Measurements from ENCODE around the gene GTF2F1. TPM values are rescaled to one million over a fixed set of nuclear protein-coding genes. Genes with fewer than 3 reads are reported as not detected.
A peak's percentile ranks its signal among the peaks of the same experiment; 100 is the strongest.

The GTF2F1 gene
- total RNA-seq, 1 experiment from 2014 or later: 18.2 TPM

DNA sequence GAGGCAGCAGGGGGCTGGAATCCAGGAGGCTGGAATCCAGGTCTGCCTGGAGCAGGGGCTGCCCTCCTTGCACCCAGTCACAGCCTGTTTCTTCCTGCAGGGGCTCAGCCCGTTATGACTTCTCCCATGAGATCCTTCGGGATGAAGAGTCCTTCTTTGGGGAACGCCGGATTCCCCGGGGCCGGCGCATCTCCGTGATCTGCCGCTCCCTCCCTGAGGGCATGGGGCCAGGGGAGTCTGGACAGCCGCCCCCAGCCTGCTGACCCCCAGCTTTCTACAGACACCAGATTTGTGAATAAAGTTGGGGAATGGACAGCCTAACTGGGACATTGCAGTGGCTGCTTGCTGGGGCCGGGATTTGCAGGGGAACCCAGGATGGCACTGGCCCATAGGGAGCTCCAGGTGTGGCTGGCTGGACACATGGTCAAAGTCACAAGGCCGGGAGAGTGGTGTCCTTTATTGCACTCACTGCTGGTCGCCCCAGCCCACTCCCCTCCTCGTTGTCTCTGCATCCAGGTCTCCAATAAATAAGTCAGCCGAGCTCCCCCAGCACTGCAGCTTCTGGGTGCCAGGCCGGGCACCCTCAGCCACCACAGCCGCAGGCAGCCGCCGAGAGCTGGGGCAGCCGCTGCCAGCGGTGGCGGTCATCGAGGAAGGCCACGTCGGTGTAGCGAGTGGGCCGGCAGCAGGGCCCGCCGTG is 18.1 kb downstream of the GTF2F1 start:
- Histone ChIP-seq H3K4me2 (ENCODE audit: low read depth, low read length, poor library complexity, severe bottlenecking) (no peak overlapping the region), H4K20me1 (ENCODE audit: insufficient read depth, low read depth, low read length) (no peaks in the 10 kb centered on the region), H2AFZ (ENCODE audit: low read length) (no peak overlapping the region), H3K27ac (ENCODE audit: low read length) (no peak overlapping the region), H3K9me2 (replicated peaks; ENCODE audit: insufficient read depth, low read length) (no peaks in the 10 kb centered on the region), H3K27me3 (ENCODE audit: low read length) (no peaks in the 10 kb centered on the region), H3K9ac (ENCODE audit: low read length) (no peak overlapping the region), H3K9me3 (ENCODE audit: low read length) (no peaks in the 10 kb centered on the region), H3K4me1 (ENCODE audit: low read length) (peaks cover 9% of the 10 kb centered on the region), H3K4me3 (ENCODE audit: low read length) (no peak overlapping the region), H3K36me3 (ENCODE audit: insufficient read depth, low read length) (peaks cover 4% of the 10 kb centered on the region), H3K79me2 (ENCODE audit: low read length) (peaks cover 5% of the 10 kb centered on the region; the same call in 1 of the 2 replicates)
- DNase-seq: peak; percentile 33

DNA sequence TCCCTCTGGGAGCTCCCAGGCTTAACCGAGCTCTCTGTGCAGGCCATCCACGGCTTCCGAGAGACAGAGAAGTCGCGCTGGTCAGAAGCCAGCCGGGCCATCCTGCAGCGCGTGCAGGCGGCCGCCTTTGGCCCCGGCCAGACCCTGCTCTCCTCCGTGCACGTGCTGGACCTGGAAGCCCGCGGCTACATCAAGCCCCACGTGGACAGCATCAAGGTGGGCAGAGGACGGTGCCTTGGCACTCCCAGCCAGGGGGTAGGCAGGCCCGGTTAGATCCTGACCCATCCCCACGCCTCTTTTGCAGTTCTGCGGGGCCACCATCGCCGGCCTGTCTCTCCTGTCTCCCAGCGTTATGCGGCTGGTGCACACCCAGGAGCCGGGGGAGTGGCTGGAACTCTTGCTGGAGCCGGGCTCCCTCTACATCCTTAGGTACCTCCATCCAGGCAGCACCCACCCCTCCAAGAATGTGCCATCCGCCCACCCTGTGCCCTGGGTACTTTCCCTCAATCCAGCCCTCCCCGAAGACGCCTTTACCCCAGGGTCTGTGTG is 18.7 kb downstream of the GTF2F1 start:
- H3K9me2 ChIP-seq (replicated peaks; ENCODE audit: insufficient read depth, low read length): no peaks in the 10 kb centered on the region

DNA sequence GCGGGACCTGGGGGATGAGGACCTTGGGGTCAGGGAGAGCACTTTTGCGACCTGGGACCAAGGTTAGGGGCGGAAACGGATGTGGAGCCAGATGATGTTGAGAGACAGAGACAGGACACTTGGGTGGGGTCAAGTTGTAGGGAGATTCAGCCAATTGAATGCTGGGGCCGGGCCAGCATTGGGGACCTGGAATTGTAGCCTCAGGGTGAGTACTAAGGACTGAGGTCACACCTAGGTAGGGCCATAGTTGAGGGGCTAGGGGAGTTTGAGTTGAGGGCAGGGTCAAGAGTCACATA is 19.2 kb downstream of the GTF2F1 start:
- Histone ChIP-seq H3K9ac (ENCODE audit: low read length) (peak overlapping the region; percentile 68), H3K4me3 (ENCODE audit: low read length) (peak overlapping the region; percentile 69), H3K36me3 (ENCODE audit: insufficient read depth, low read length) (no peaks in the 10 kb centered on the region), H3K27me3 (ENCODE audit: low read length) (no peaks in the 10 kb centered on the region), H3K4me2 (ENCODE audit: low read depth, low read length, poor library complexity, severe bottlenecking) (peak overlapping the region; percentile 81), H3K9me2 (replicated peaks; ENCODE audit: insufficient read depth, low read length) (no peaks in the 10 kb centered on the region), H4K20me1 (ENCODE audit: insufficient read depth, low read depth, low read length) (no peaks in the 10 kb centered on the region), H2AFZ (ENCODE audit: low read length) (no peak overlapping the region), H3K27ac (ENCODE audit: low read length) (no peak overlapping the region), H3K79me2 (ENCODE audit: low read length) (peaks cover 5% of the 10 kb centered on the region; the same call in 1 of the 2 replicates), H3K4me1 (ENCODE audit: low read length) (peaks cover 9% of the 10 kb centered on the region), H3K9me3 (ENCODE audit: low read length) (no peaks in the 10 kb centered on the region)
- no peak for DNase-seq

More for the DNA sequence above, 18.7 kb downstream of the GTF2F1 start:
- Histone ChIP-seq H3K36me3 (ENCODE audit: insufficient read depth, low read length) (no peaks in the 10 kb centered on the region), H3K79me2 (ENCODE audit: low read length) (peaks cover 5% of the 10 kb centered on the region; the same call in 1 of the 2 replicates), H3K4me3 (ENCODE audit: low read length) (peak overlapping the region; percentile 69), H3K4me1 (ENCODE audit: low read length) (peaks cover 9% of the 10 kb centered on the region), H3K4me2 (ENCODE audit: low read depth, low read length, poor library complexity, severe bottlenecking) (peak overlapping the region; percentile 81), H2AFZ (ENCODE audit: low read length) (no peak overlapping the region), H4K20me1 (ENCODE audit: insufficient read depth, low read depth, low read length) (no peaks in the 10 kb centered on the region), H3K9me3 (ENCODE audit: low read length) (no peaks in the 10 kb centered on the region), H3K9ac (ENCODE audit: low read length) (peak overlapping the region; percentile 68), H3K27ac (ENCODE audit: low read length) (no peak overlapping the region), H3K27me3 (ENCODE audit: low read length) (no peaks in the 10 kb centered on the region)
- peak; percentile 30 for DNase-seq

DNA sequence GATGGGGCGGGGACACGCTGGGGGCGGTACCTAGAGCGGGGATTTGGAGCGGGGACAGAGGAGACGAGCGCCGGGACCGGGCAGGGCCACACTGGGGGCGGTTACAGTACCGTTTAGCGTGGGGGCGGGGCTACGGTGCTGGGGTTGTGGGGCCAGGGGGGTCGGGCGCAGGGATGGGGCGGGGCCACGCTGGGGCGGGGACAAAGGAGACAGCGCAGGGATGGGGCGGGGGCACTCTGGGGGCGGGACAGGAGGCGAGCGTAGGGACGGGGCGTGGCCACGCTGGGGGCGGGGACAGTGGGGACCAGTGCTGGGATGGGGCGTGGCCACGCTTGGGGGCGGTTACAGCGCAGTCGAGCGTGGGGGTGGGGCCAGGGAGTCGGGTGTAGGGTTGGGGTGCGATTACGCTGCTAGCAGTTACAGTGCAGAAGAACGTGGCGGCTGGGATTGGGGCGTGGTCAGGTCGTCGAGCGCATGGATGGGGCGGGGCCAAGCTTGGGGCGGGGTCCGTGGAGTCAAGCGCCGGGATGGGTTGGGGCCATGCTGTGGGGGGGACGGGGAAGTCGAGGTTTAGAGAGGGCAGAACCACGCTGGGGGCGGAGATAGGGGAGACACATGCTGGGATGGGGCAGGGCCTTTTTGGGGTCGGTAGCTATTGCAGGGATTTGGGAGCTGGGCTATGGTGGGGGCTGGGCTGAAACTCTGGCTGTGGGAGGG is 19.7 kb downstream of the GTF2F1 start:
- Histone ChIP-seq H2AFZ (ENCODE audit: low read length) (peak overlapping the region; percentile 92), H3K9ac (ENCODE audit: low read length) (peak overlapping the region; percentile 95), H3K4me1 (ENCODE audit: low read length) (peaks cover 9% of the 10 kb centered on the region), H3K9me2 (replicated peaks; ENCODE audit: insufficient read depth, low read length) (no peaks in the 10 kb centered on the region), H3K79me2 (ENCODE audit: low read length) (peaks cover 5% of the 10 kb centered on the region; the same call in 1 of the 2 replicates), H3K27me3 (ENCODE audit: low read length) (no peaks in the 10 kb centered on the region), H3K36me3 (ENCODE audit: insufficient read depth, low read length) (no peaks in the 10 kb centered on the region; the same call in 1 of the 2 replicates), H3K4me2 (ENCODE audit: low read depth, low read length, poor library complexity, severe bottlenecking) (peak overlapping the region; percentile 83), H4K20me1 (ENCODE audit: insufficient read depth, low read depth, low read length) (no peaks in the 10 kb centered on the region), H3K27ac (ENCODE audit: low read length) (peak overlapping the region; percentile 89), H3K9me3 (ENCODE audit: low read length) (no peaks in the 10 kb centered on the region), H3K4me3 (ENCODE audit: low read length) (peak overlapping the region; percentile 91)
- DNase-seq: peak; percentile 99

DNA sequence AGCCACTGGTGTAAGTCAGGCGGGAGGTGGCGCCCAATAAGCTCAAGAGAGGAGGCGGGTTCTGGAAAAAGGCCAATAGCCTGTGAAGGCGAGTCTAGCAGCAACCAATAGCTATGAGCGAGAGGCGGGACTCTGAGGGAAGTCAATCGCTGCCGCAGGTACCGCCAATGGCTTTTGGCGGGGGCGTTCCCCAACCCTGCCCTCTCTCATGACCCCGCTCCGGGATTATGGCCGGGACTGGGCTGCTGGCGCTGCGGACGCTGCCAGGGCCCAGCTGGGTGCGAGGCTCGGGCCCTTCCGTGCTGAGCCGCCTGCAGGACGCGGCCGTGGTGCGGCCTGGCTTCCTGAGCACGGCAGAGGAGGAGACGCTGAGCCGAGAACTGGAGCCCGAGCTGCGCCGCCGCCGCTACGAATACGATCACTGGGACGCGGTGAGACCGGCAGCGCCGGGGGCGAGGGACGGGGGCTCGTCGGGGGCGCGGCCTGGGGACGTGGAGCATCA is 20.3 kb downstream of the GTF2F1 start, which contains the start of gene ALKBH7:
ALKBH7 (plus strand) TSS at position 201 of the 502 bp plus-strand sequence; CDS start at position 228, 27 bp downstream.
- peak within 1 kb of the TSS; percentile 92 for H2AFZ ChIP-seq (ENCODE audit: low read length)
- peak within 1 kb of the TSS; percentile 83 for H3K4me2 ChIP-seq (ENCODE audit: low read depth, low read length, poor library complexity, severe bottlenecking)
- H3K27me3 ChIP-seq (ENCODE audit: low read length): no peaks in the 10 kb centered on the region
- H4K20me1 ChIP-seq (ENCODE audit: insufficient read depth, low read depth, low read length): no peaks in the 10 kb centered on the region
- H3K9ac ChIP-seq (ENCODE audit: low read length): peak within 1 kb of the TSS; percentile 95
- H3K79me2 ChIP-seq (ENCODE audit: low read length): peaks cover 5% of the 10 kb centered on the region; the same call in 1 of the 2 replicates
- H3K9me2 ChIP-seq (replicated peaks; ENCODE audit: insufficient read depth, low read length): no peaks in the 10 kb centered on the region
- peak within 1 kb of the TSS; percentile 89 for H3K27ac ChIP-seq (ENCODE audit: low read length)
- H3K4me3 ChIP-seq (ENCODE audit: low read length): peak within 1 kb of the TSS; percentile 91
- peaks cover 9% of the 10 kb centered on the region for H3K4me1 ChIP-seq (ENCODE audit: low read length)
- no peaks in the 10 kb centered on the region for H3K9me3 ChIP-seq (ENCODE audit: low read length)
- H3K36me3 ChIP-seq (ENCODE audit: insufficient read depth, low read length): peaks cover 5% of the 10 kb centered on the region; the same call in 1 of the 2 replicates
- peak; percentile 100 for DNase-seq

DNA sequence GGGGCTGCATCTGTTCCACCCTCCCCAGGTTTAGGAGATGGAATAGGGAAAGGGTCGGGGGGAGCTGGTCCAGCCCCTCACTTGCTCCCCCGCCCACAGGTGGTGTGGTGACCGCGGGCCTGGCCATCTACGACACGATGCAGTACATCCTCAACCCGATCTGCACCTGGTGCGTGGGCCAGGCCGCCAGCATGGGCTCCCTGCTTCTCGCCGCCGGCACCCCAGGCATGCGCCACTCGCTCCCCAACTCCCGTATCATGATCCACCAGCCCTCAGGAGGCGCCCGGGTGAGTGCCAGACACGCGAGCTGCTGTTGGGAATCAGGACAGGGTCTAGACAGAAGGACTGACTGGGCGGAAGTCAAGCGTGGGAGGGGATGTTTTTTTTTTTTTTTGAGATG is 28.6 kb downstream of the GTF2F1 start:
- Histone ChIP-seq H2AFZ (ENCODE audit: low read length) (no peak overlapping the region), H3K4me3 (ENCODE audit: low read length) (no peak overlapping the region), H3K9ac (ENCODE audit: low read length) (no peak overlapping the region), H3K4me1 (ENCODE audit: low read length) (peaks cover 7% of the 10 kb centered on the region), H3K79me2 (ENCODE audit: low read length) (peaks cover 21% of the 10 kb centered on the region), H3K9me3 (ENCODE audit: low read length) (no peaks in the 10 kb centered on the region), H3K9me2 (replicated peaks; ENCODE audit: insufficient read depth, low read length) (no peaks in the 10 kb centered on the region), H3K27me3 (ENCODE audit: low read length) (no peaks in the 10 kb centered on the region), H3K36me3 (ENCODE audit: insufficient read depth, low read length) (peaks cover 17% of the 10 kb centered on the region), H3K4me2 (ENCODE audit: low read depth, low read length, poor library complexity, severe bottlenecking) (no peak overlapping the region), H3K27ac (ENCODE audit: low read length) (no peak overlapping the region), H4K20me1 (ENCODE audit: insufficient read depth, low read depth, low read length) (no peaks in the 10 kb centered on the region)
- no peak for DNase-seq

DNA sequence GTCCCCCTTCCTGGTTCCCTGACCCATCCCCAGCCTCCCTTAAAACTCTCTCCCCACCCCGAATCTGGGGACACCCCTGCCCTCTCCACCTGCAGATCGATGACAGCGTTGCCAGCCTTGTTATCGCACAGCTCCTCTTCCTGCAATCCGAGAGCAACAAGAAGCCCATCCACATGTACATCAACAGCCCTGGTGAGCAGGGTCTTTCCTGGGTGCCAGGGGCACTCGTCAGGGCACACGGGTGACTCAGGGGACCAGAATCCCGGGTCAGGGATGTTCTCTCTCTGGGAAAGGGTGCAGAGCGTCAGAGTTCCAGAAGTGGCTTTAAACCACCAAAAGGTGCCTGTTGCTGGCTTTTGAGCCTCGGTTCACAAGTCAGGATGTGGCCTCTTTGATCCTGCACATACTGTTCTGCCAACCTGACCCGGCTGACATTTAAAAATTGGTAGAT is 30.6 kb downstream of the GTF2F1 start:
- Histone ChIP-seq H3K9me3 (ENCODE audit: low read length) (no peaks in the 10 kb centered on the region), H3K9ac (ENCODE audit: low read length) (peak overlapping the region; percentile 90), H4K20me1 (ENCODE audit: insufficient read depth, low read depth, low read length) (no peaks in the 10 kb centered on the region), H3K36me3 (ENCODE audit: insufficient read depth, low read length) (peaks cover 12% of the 10 kb centered on the region), H2AFZ (ENCODE audit: low read length) (peak overlapping the region; percentile 26; the same call in 1 of the 2 replicates), H3K79me2 (ENCODE audit: low read length) (peaks cover 21% of the 10 kb centered on the region), H3K4me1 (ENCODE audit: low read length) (peaks cover 7% of the 10 kb centered on the region), H3K9me2 (replicated peaks; ENCODE audit: insufficient read depth, low read length) (no peaks in the 10 kb centered on the region), H3K4me2 (ENCODE audit: low read depth, low read length, poor library complexity, severe bottlenecking) (peak overlapping the region; percentile 98), H3K27ac (ENCODE audit: low read length) (peak overlapping the region; percentile 55), H3K4me3 (ENCODE audit: low read length) (peak overlapping the region; percentile 92), H3K27me3 (ENCODE audit: low read length) (no peaks in the 10 kb centered on the region)
- peak; percentile 46 for DNase-seq

DNA sequence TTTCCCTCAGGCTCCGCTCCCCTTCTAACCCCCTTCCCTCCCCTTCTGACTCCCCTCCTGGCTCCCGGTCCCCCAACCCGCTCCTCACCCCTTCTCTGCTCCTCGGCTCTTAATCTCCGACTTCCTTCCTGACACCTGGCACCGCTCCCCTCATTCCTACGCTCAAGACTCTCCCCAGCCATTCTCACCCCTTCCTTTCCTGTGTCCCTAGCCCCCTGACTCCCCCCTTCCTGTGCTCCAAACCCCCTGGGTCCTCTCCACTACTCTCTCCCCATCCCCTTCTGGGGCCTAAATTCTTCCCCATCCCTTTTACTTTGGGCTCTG is 31.0 kb downstream of the GTF2F1 start:
- peaks cover 21% of the 10 kb centered on the region for H3K79me2 ChIP-seq (ENCODE audit: low read length)
- peaks cover 12% of the 10 kb centered on the region for H3K36me3 ChIP-seq (ENCODE audit: insufficient read depth, low read length)

More for the DNA sequence above, 31.0 kb downstream of the GTF2F1 start:
- H3K4me1 ChIP-seq (ENCODE audit: low read length): peaks cover 7% of the 10 kb centered on the region
- no peaks in the 10 kb centered on the region for H4K20me1 ChIP-seq (ENCODE audit: insufficient read depth, low read depth, low read length)
- peak overlapping the region; percentile 98 for H3K4me2 ChIP-seq (ENCODE audit: low read depth, low read length, poor library complexity, severe bottlenecking)
- DNase-seq: no peak
- H3K9me2 ChIP-seq (replicated peaks; ENCODE audit: insufficient read depth, low read length): no peaks in the 10 kb centered on the region
- peak overlapping the region; percentile 92 for H3K4me3 ChIP-seq (ENCODE audit: low read length)
- peak overlapping the region; percentile 90 for H3K9ac ChIP-seq (ENCODE audit: low read length)
- H3K27me3 ChIP-seq (ENCODE audit: low read length): no peaks in the 10 kb centered on the region
- peak overlapping the region; percentile 26 for H2AFZ ChIP-seq (ENCODE audit: low read length)
- H3K27ac ChIP-seq (ENCODE audit: low read length): peak overlapping the region; percentile 55
- no peaks in the 10 kb centered on the region for H3K9me3 ChIP-seq (ENCODE audit: low read length)
